ENCODE measurements around the gene ZNF423.

GRCh38 chr16:49519741-49520140, 336.2 kb downstream of the ZNF423 start:
- TF ChIP-seq JUNB (IDR thresholded peaks at IDR 0.05; ENCODE audit: unreplicated experiment) = no peak
- TF ChIP-seq CTCF (conservative IDR thresholded peaks at IDR 0.05; ENCODE audit: low read depth in 2 of 2) = no peak
